HL-60/S4 treated with phorbol 12-myristate 13-acetate at 8.2 ng/mL for 4 days and 3 days (cell line): Measurements from ENCODE around the gene DROSHA.

ENCODE experiments used
- in situ Hi-C: fragments of 300-500 bp; cut with MboI; formaldehyde crosslinking; loops from 2 replicates; pipeline ENCODE4 v1.15.0; 2022; ENCODE audit warnings: low sequenced_read_pairs

The DROSHA gene

DNA sequence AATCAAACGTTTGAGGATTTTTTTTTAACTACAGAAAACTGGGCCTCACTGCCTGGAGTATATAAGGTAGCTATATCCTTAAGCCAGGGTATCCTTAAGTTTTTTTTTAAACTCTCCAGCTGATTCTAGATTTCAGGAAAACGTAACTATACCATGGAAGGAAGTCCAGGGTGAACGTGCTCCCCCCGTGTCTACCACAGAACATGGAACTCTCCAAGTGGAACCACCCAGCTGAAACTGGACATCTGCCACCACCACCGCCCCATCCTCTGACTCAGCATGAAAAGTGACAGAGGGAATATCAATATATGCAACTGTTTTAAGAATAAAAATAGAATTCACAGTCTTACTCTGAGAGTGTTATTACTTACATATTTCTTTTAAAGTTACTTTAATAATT, 61.3 kb downstream of the DROSHA start:
- in situ Hi-C loops: no loop called here

DNA sequence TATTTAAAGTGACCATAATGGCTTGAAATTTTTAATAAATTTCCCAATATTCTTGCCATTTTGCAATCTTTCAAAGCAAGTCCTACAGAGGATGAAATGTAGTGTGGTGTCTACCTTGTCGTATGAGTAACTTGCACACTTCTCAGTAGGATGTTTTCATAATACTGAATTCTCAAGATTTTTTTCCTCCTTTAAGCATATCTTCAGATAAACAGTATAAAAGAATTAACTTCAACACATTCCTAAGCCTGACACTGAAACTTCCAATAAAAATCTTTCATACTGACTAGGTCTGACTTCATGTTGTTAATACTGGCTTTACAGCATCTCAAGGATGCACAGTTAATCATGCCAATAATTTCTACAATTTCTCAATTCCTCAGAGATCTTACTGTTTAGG, 62.0 kb downstream of the DROSHA start:
- in situ Hi-C loops: no loop called here

DNA sequence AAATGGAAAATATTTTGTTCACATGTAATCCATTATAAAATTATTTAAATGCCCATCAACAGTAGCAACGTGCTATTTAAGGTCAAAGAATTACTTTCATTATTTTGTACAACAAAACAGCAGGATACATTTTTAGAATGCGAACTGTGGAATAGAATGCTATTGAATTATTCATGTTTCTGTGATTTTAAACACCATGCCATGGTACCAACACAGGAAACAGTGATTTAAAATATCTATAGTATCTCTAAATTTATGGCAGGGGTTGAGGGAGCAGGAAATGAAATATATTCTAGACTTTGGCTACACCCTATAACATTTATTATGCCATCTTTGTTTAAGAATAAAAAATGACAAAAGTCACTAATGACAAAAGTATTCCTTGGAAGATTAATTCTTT, 62.4 kb downstream of the DROSHA start:
- in situ Hi-C loops: no loop called here

- in situ Hi-C loops: no loop called here
These were observed 66.6 kb downstream of the DROSHA start for GRCh38 chr5:31465291-31465690.

- in situ Hi-C loops: no loop called here
These were observed 67.8 kb downstream of the DROSHA start for GRCh38 chr5:31464081-31464480.

DNA sequence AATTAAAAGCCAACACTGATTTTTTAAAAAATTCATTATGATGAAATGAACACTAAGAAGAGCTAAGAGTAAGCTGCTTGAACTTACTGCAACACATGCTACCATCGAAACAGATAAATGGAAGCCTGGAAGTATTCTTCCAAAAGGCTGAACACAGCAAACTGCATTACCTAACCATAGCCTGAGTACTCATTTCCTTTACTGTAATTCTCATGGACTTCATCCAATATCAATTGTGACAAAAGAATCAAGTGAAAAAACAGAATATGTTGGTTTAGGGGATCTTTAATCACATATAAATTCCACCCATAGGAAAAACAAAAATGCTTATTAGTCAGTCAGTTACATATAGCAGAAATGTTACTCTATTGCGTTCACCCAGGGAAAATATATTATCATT, 68.5 kb downstream of the DROSHA start:
- in situ Hi-C loops: no loop called here

DNA sequence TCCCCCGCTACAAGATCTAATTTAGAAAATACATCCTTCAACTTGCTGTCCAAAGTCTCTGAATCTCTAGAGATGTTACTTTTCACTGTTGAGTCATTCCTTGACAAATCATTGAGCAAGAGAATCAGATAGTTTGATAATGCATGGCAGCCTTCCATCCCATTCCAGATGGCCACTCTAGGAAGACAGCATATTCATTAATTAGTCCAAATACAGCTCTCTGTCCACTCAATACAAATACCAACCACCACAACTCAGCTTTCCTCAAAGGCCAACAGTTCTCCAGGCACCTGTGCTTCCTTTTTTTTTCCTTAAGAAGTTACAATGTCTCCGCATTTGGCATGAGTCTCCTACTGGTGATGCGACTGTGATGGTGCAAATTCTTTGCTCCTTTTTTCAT, 72.3 kb downstream of the DROSHA start:
- in situ Hi-C loops: no loop called here

DNA sequence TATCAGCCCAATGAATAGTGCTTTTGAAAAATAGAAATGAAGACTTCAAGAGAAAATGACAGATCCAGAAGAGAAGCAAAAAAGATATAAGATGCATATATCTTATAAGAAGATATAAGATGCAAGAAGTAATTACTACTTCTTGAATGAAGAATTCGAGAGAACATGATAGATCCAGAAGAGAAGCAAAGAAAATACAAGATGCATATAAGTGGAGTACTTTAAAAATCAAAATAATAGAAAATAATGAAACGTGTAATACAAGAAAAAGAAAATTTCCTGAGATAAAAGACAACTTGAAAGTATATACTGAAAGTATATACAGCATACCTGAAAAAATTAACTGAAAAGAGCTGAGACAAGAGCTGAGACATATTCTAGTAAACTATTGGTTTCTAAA, 76.7 kb downstream of the DROSHA start:
- in situ Hi-C loops: no loop called here

- in situ Hi-C loops: no loop called here
These were observed 78.4 kb downstream of the DROSHA start for GRCh38 chr5:31453522-31453921.

DNA sequence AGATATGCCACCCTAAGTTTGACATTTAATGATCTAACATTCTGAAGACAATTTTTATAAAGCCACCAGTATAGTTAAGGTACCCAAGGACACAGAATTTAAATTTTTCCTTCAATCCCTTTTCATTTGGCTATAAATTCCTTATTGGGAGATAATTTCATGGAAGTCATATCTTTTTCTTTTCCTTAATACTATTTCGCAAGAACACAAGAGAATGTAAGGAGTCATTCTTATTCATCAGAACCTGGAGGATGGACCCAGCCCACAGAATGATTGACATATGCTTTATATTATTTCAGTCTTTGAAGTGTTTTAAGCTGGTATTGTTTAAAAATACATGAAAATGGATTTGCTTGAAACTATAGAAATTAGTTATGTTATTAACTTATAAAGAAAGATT, 79.6 kb downstream of the DROSHA start:
- in situ Hi-C loops: no loop called here

- in situ Hi-C loops: no loop called here
These were observed 81.9 kb downstream of the DROSHA start for GRCh38 chr5:31449962-31450361.

DNA sequence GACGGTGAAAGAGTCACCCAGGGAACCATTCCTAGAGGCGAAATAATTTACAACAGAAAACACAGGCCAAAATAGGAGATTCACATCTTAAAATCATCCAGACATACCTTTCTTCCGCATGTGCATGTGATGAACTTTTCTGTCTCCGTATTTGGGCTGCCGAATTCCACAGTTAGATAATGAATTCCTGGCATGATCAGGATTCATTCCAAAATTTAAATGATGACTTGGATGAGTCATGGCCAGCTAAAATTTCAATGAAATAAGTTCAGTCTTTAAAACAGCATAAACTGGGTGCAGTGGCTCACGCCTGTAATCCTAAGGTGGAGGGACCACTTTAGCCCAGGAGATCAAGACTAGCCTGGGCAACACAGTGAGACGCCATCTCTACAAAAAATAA, 82.7 kb downstream of the DROSHA start:
- in situ Hi-C loops: no loop called here

DNA sequence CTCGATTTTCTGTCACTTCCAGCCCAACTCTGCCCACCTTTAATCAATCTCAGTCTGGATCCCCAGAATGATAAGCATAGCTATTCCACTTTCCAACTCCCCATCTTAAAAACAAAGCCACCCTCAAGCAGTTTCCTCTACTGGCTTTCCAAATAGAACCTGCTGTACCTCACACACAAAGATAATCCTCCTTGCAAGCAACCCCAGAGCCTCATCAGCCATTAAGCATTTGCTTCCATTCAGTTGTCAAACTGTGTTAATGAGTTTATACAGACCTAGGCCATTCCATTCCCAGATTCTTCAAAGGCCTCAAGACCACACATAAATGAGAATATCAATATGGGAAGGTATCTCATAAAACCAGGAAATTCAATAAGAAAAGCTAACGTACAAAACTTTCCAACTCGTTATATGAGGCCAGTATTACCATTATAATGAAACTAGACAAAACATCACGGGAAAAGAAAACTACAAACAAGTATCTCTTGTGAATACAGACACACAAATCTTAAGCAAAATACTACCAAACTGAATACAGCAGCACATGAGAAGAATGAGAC, 86.8 kb downstream of the DROSHA start:
- in situ Hi-C loops: no loop called here

GRCh38 chr5:31443572-31443971, 88.3 kb downstream of the DROSHA start:
- in situ Hi-C loops: no loop called here

DNA sequence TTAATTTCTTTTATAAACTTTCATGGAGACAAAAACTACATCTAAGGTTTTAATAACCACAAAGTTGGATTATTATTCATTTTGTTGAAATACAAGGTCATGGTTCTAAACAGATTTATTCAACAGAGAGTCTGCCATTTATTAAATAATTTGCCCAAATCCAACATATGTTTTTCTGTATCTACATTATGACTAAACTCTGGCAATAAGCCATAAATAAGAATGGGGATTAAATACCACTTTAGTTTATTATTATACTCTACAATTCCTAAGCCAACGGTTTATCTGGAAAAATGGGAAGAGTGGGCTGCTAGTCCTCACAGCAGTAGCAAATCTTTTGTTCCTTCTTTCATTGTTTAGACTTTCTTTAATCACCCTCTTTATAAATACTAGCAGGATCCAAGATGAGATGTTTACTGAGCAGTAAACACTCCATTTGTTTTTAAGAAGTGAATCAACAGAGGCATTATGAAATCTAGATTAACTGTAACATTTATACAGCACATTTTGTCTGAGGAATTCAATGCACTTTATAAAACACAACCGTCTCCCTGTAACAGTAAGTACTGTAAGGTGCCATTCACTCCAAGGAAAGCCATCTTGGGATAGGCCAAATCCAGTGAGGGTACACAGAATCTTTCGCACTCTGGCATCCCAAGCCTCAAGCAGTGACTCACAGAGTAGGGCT, 89.7 kb downstream of the DROSHA start:
- in situ Hi-C loops: no loop called here

- in situ Hi-C loops: no loop called here
These were observed 95.0 kb downstream of the DROSHA start for GRCh38 chr5:31436851-31437250.

GRCh38 chr5:31435730-31436129, 96.2 kb downstream of the DROSHA start:
- in situ Hi-C loops: no loop called here

GRCh38 chr5:31434898-31435297, 97.0 kb downstream of the DROSHA start:
- in situ Hi-C loops: no loop called here

DNA sequence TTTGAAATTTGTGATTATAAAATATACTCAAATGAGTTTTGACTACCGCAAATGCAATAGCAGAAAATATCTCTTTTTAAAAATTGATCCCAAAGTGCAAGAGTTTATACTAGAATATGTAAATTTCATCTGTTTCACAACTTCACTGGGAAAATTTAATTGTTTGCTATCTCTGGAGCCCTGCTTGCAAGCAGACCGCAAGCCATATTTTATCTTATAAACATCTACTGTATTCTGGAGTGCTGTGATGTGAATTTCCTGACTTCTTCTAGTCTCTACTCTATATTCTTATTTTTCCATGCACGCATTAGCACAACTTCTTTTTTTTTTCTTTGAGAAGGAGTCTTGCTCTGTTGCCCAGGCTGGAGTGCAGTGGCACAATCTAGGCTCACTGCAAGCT, 98.7 kb downstream of the DROSHA start:
- in situ Hi-C loops: no loop called here

DNA sequence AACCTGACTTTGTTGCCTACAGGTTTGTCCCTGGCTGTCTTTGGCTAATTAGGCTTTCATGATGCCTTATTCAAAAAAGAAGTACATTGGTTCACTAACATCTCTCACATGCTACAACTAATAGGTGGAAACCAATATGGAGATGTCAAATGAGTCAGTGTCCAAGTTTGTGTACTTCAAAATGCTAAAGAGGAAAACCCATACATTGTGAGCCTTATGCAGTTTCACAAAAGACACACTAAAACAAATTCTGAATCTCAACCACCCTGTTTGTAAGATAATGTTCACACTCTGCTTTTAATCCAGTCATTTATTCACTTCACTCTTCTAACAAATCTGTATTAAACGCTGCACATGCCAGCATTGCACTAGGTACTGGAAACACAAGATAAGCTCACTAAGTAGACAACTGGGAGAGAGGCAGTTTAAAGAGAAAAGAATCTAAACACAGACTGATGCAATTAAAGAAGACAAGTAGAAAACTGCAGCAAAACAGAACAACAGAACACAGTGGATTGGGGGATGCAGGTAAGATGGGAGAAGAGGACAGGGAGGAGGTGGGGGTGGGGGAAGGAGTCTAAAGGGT, 104.1 kb downstream of the DROSHA start:
- in situ Hi-C loops: no loop called here

- in situ Hi-C loops: no loop called here
These were observed 104.7 kb downstream of the DROSHA start for GRCh38 chr5:31427013-31427723.
